ENCODE measurements around the gene TPRX1.

DNA sequence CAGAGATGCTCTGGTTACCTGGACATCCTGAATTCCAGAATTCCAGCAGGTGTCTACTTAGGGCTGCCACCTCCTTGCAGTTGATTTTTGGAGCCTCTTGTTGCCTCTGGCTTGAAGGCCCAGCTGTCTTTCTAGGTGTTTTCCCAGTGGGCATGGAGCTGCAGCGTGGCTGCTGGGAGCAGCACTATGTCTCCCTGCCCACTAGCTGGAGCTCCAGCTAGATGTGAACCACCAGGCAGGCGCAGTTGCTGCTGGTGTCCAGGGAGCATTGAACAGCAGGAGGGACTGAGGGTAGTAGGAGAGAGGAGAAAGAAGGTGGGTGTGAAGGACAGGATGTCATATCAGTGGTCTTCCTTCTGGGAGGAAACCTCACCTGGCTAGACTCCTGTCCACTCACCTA is 35.7 kb downstream of the TPRX1 start:
- TF ChIP-seq, protein P1, sequence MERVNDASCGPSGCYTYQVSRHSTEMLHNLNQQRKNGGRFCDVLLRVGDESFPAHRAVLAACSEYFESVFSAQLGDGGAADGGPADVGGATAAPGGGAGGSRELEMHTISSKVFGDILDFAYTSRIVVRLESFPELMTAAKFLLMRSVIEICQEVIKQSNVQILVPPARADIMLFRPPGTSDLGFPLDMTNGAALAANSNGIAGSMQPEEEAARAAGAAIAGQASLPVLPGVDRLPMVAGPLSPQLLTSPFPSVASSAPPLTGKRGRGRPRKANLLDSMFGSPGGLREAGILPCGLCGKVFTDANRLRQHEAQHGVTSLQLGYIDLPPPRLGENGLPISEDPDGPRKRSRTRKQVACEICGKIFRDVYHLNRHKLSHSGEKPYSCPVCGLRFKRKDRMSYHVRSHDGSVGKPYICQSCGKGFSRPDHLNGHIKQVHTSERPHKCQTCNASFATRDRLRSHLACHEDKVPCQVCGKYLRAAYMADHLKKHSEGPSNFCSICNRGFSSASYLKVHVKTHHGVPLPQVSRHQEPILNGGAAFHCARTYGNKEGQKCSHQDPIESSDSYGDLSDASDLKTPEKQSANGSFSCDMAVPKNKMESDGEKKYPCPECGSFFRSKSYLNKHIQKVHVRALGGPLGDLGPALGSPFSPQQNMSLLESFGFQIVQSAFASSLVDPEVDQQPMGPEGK (tag by site-specific recombination; IDR thresholded peaks at IDR 0.05), result no peak
- TF ChIP-seq ZNF335 (tag by site-specific recombination; conservative IDR thresholded peaks at IDR 0.05), result no peak
- TF ChIP-seq, protein P2, sequence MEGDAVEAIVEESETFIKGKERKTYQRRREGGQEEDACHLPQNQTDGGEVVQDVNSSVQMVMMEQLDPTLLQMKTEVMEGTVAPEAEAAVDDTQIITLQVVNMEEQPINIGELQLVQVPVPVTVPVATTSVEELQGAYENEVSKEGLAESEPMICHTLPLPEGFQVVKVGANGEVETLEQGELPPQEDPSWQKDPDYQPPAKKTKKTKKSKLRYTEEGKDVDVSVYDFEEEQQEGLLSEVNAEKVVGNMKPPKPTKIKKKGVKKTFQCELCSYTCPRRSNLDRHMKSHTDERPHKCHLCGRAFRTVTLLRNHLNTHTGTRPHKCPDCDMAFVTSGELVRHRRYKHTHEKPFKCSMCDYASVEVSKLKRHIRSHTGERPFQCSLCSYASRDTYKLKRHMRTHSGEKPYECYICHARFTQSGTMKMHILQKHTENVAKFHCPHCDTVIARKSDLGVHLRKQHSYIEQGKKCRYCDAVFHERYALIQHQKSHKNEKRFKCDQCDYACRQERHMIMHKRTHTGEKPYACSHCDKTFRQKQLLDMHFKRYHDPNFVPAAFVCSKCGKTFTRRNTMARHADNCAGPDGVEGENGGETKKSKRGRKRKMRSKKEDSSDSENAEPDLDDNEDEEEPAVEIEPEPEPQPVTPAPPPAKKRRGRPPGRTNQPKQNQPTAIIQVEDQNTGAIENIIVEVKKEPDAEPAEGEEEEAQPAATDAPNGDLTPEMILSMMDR (tag by site-specific recombination; IDR thresholded peaks at IDR 0.05), result peak; percentile 45
